Activated CD4-positive, alpha-beta T cell treated with anti-CD3 and anti-CD28 coated beads for 48 hours (primary cell): ENCODE measurements around the gene GOLGA6L10.
"Not testable (repeated sequence)": the region's sequence is repeated elsewhere in the genome, so short reads cannot be mapped to it uniquely, and the experiment has no call there.

Experiments
- DNase-seq: peaks from one replicate; pipeline ENCODE4 v3.0.0-alpha.2; 2020

The GOLGA6L10 gene

DNA sequence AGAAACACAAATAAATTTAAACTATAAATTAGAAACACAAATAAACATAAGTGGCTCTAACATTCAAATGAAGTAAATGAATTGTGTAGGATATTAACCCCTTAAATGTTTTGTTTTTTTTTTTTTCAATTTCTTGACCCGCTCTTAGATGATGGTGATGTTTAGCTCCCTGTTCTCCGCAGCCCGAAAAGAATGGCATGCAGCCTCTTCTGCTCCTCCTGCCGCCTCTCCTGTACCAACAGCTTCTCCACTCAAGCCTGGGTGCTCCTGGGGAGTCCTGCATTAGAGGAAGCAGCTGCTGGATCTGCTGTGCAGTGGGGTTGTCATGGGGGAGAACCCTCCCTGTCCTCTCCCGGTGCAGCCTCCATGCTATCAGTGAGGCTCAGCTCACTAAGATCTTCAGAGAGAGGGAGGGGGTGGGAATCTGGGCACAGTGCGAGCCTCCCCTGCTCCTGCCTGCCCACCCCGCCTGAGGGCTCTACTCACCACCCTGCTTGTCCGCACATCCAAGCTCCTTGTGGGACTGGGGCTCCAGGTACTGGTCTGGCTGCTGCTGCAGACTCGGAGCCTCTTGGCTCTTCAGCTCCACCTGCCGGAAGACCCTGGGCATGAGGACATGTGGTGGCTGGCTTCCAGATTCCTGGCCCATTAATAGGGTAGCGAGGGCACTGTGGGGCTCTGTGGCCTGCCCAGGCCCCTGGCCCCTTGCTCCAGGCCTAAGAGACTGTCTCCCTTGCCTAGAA is 6.5 kb downstream of the GOLGA6L10 start:
- DNase-seq: peak; percentile 43

DNA sequence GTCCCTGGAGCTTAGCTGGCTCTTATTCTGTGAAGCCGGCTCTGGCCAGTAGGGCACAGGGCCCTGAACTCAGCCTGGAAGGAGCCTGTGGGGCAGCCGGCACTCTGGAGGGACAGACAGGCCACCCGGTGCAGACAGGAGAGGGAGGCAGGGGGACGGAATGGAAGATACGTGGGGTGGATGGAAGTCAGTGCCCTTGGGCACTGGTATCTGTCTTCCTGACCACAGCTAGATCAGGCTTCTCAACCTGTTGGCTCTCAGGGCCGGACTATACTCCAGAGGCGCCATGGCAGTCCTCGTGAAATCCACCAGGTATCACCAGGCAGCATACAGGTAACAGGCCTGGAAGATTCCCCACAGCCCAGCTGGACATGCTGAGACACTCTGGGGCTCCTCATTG is 10.7 kb downstream of the GOLGA6L10 start:
- DNase-seq: not testable (repeated sequence)

DNA sequence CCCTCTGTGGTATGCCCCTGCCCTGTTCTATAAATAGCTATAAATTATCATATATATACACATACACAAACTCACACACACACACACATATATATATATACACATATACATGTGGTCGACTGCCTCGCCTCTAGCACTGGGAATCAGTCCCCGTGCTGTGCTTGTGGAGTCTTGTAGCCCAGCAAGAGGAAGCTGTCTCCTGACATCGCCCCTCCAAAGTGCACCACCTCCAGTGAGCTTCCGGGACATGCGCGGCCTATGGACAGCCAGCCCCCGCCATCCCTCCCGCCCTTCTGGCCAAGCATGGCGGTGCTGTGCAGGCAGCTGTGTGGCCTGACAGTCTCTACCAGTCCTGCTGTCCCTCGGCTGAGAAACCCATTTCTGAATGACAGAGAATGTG is 11.2 kb downstream of the GOLGA6L10 start:
- not testable (repeated sequence) for DNase-seq

DNA sequence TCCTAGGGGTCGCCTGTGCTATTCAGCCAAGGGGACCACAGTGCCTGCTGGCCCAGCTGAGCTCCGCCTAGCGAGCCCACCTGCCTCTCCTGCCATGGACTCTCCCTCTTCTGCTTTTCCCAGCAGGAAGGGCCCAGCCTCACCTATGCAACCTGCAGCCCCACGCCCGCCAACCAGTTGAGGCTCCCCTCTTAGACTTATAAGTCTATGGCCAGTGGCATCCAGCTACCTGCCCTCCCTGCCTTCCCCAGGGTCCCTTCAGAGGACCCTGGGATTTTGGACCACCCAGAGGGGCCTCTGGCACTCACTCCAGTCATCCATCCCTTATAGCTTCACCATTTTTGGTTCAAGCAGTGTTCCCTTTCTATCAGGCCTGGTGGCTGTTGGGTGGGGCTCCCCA is 12.2 kb downstream of the GOLGA6L10 start:
- DNase-seq: not testable (repeated sequence)

DNA sequence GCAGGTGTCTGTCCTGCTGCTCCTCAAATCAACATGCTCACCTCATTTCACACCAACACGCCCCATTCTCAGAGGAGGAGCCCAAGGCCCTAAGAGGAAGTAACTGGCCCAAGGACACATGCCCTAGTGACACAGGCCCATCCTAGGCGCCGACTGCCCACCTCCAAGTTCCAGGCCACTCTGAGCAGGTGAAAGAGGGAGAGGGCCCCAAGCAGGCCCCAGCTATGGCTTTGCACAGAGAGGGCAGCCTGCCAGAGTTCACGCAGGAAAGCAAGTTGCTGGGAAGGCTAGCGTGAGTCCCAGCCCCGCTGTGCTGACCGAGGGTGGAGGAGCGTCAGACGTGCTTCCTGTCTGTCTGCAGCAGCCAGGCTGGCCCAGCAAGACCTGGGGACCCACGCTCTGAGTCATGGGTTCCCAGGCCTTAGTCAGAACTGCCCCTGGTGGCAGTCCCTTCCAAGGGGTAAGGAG is 13.1 kb downstream of the GOLGA6L10 start:
- DNase-seq: not testable (repeated sequence)

DNA sequence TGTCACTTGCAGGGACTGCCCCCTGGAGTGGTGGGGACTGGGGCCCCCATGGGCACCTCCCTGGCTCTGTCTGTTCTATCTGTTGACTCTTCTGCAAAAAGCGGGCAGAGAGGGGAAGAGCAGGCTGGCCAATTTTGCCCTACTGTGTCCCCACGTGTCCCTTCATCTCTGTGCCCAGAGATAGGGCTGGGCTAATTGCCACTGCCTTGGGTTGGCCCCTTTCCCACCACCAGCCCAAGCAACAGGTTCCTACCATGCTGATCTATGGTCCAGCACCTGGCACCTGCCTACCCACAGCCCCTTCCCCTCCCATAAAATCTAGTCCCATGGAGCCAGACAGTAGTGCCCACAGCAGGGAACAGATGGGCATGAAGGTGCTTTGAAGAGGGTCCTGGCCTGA is 14.3 kb downstream of the GOLGA6L10 start:
- not testable (repeated sequence) for DNase-seq

DNA sequence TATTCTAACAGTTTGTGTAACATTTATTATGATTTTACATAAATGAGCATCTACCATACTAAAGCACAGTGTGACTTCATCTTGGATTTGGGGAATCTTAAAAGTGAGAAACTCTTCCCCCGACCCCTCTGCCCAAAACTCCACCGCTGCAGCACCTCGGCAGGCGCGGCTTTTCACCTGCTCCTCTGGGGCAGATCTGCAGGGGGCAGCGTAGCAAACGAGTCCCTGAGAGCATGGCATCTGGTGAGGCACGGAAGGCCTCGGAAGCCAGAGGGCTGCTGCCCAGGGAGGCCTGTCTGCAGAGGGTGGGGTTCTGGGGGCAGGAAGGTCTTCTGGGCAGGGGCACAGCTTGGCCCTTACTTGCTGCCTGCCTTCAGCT is 14.7 kb downstream of the GOLGA6L10 start:
- not testable (repeated sequence) for DNase-seq

DNA sequence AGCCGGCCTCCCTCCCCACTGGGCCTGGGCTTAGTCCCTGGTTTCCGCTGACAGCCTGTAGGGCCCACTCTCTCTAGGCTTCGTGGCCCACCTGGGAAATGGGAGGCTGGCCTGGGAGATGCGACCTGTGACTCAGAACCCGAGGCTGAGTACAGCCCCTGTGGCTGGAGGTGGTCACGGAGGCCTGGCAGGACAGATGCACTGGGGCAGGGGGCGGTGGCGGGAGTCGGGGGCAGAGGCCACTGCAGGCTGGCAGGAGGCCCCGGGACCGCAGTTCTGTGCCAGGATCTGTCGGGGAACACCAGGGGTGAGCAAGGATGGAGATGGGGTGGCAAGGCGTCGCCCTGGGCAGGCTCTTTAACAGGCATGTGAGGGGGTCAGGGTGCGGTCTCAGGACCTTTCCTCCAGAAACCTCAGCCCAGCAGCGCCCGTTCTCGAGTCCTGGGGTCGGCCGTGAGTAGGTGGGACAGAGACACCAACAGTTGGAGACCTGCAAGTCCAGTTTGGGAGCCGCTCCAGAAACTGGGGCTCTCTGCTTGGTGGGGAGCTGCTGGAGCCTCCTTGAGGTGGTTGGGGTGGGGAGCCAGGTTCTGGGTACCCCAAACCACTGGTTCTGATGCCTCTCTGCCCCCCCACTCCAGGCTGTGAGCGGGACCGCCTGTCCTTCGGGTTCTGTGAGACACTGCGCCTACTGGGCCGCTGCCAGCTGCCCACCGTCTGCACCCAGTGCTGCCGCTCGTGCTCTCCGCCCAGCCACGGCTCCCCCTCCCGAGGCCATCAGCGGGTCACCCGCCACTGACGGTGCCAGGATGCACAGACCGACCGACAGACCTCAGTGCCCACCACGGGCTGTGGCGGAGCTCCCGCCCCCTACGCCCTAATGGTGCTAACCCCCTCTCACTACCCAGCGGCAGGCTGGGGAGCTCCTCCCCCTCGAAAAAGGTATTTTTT is 15.4 kb downstream of the GOLGA6L10 start:
- not testable (repeated sequence) for DNase-seq

DNA sequence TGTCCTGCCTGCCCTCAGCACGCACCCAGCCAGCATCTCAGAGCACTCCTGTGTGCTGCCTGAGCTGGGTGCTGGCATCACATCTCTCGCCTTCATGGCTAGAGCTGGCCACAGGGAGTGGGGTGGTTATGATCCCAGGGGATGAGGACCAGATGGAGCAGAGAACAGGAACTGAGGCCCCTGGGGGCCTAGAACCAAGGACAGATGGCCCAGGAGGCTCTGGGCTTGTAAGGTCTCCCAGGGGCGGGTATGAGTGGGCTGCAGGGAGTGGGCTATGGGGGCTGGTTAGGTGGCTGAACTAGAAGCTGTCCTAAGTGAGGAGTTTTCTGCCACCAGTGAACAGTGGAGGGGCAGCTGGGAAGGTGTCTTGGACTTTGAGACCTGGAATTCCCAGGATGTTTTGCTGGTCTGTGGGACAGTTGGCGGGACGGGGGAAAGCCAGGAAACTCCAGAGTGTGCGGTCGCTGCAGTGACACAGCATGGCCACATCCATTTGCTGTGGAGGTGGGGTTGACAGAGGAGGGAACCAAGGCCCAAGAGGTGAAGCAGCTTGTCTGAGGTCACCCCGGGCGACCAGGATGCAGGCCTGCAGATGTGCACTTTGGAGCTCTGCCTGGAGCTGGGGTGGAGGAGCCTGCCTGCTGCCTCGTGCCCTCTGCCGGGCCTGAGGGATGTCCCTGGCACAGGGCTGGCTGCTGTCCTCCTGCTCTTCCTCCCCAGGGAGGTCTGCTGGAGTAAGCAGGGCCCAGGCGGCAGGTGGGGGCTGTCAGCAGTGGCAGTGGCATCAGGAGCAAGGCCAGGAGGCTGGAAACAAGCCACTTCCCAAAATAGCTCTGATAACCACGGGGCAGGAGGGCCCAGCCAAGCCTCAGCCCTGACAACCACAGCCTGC is 16.3 kb downstream of the GOLGA6L10 start:
- DNase-seq: not testable (repeated sequence)

DNA sequence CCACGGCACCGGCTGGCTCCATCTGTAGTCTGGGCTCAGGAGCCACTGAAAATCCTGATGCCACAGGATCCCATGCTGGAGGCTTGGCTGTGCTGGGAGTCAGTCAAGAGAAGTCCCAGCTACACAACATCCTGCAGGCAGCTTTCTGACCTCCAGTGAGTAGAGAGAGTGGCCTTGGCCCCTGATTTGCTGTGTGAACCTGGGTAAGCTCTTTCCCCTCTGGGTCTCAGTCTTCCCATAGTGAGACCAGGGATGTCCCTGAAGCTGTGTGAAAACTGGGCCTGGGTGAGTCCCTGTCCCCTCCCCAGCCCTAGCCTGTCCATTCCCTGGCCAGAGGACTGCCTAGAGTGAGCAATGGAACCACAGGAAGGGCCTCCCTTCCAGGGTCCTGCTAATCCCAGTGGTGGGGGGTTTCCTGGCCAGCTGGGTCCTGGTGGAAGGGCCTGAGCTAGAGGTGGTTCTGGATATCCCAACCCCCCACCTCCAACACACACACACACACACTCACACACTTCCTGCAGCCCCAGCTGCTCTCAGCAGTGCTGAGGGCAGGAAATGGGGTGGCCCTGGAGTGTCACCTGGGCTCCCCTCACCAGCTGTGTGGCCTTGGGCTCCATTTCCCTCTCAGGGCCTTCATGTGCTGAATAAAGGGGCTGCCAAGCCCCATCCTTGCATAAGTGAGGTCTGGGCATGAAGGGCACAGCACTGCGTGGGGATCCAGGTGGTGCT is 17.5 kb downstream of the GOLGA6L10 start:
- DNase-seq: not testable (repeated sequence)

DNA sequence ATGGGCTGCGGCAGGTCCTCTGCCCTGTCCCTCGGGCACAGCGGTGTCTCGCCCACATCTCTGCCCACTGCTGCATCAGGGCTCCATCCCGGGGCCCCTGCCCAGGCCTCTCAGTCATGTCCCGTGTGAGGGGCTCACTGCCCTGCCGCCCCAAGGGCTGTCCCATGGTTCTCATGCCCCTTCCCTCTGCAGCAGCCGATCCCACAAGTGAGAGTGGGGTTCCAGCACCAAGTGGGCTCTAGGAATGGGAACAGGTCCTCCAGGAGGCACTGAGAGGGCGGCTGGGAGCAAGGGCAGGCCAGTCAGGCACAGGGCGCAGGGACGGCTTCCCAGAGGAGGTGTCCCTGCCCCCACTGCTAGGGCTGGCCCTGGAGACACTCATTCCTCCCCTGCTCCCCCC is 18.4 kb downstream of the GOLGA6L10 start:
- not testable (repeated sequence) for DNase-seq

DNA sequence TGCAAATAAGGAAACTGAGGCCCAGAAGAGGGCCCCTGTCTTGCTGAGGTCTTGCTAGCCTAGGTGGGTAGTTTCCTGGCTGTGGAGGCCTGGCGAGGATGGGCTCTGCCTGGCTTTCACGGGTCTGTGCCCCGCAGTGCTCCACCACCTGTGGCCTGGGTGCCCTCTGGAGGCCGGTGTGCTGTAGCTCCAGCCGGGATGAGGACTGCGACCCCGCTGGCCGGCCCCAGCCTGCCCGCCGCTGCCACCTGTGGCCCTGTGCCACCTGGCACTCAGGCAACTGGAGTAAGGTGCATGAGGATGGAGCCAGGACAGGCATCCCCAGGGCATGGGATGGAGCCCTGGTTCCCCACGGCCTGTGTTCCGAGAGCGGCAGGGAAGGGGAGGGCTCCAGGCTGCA is 20.2 kb downstream of the GOLGA6L10 start:
- not testable (repeated sequence) for DNase-seq

DNA sequence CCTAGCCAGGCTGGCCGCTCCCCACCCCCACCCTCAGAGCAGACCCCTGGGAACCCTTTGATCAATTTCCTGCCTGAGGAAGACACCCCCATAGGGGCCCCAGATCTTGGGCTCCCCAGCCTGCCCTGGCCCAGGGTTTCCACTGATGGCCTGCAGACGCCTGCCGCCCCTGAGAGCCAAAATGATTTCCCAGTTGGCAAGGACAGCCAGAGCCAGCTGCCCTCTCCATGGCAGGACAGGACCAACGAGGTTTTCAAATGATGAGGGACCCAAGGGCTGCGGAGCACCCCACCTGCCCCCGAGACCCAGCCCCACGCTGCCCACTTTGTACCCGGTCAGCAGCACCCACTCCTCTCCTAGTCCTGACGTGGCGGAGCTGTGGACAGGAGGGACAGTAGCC is 21.9 kb downstream of the GOLGA6L10 start:
- DNase-seq: not testable (repeated sequence)

DNA sequence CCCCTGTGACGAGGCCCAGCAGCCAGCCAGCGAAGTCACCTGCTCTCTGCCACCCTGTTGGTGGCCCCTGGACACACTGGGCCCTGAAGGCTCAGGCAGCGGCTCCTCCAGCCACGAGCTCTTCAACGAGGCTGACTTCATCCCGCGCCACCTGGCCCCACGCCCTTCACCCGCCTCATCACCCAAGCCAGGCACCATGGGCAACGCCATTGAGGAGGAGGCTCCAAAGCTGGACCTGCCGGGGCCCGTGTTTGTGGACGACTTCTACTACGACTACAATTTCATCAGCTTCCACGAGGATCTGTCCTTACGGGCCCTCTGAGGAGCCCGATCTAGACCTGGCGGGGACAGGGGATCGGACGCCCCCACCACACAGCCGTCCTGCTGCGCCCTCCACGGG is 22.4 kb downstream of the GOLGA6L10 start:
- DNase-seq: not testable (repeated sequence)

DNA sequence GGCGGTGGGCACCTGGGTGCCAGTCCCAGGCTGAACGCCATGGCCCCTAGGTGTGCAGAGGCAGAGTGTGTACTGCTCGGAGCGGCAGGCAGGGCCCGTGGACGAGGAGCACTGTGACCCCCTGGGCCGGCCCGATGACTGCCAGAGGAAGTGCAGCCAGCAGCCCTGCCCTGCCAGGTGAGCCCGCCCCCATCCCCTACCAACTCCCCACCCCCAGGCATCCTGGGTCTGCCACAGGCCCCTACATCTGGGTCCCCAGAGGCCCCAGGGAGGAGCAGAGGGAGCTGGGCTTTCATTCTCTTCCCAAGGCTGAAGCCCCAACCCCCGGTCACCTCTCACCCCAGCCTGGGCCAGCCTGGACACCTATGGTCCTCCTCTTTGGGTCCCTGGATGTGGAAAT is 23.6 kb downstream of the GOLGA6L10 start:
- DNase-seq: not testable (repeated sequence)

DNA sequence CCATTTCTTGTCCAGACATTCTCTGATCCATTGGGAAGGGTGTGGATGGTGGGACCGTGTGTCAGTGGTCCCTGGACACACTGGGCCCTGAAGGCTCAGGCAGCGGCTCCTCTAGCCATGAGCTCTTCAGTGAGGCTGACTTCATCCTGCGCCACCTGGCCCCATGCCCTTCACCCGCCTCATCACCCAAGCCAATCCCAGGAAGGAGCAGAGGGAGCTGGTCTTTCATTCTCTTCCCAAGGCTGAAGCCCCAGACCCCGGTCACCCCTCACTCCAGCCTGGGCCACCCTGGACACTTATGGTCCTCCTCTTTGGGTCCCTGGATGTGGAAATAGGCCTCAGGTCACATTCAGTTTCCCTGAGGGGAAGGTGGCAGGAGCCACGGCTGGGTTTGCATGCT is 24.4 kb downstream of the GOLGA6L10 start:
- not testable (repeated sequence) for DNase-seq

DNA sequence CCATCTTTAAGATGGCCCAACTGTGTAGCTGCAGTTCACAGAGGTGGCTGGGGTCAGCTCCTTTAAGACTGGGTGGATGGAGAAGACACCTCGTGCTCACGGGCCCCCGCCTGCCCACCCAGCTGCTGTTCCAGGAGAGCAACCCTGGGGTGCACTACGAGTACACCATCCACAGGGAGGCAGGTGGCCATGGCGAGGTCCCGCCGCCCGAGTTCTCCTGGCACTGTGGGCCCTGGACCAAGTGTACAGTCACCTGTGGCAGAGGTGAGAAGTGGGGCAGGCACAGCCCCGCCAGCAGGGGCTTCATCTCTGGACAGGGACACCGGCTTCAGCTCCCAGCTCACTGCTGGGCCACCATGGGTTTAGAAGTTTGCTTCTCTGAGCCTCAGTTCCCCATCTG is 26.8 kb downstream of the GOLGA6L10 start:
- DNase-seq: not testable (repeated sequence)

DNA sequence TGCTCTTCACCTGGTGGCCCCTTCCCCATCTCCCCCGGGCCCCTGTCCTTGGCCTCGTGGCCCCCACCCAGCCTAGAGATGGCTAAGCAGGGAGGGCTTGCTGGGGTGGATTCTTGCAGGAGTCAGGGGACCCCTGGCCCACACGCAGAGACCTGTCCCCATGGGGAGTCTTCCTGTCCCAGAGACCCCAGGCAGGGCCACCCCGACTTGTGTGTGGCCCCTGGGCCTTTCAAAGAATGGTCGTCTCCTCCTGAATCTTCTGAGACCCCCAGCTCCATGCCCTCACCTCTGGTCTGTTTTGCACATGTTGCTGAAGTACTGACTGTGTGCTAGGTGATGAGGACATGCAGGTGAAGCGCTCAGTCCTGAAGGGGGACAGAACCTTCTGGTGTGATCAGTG is 28.4 kb downstream of the GOLGA6L10 start:
- DNase-seq: not testable (repeated sequence)

DNA sequence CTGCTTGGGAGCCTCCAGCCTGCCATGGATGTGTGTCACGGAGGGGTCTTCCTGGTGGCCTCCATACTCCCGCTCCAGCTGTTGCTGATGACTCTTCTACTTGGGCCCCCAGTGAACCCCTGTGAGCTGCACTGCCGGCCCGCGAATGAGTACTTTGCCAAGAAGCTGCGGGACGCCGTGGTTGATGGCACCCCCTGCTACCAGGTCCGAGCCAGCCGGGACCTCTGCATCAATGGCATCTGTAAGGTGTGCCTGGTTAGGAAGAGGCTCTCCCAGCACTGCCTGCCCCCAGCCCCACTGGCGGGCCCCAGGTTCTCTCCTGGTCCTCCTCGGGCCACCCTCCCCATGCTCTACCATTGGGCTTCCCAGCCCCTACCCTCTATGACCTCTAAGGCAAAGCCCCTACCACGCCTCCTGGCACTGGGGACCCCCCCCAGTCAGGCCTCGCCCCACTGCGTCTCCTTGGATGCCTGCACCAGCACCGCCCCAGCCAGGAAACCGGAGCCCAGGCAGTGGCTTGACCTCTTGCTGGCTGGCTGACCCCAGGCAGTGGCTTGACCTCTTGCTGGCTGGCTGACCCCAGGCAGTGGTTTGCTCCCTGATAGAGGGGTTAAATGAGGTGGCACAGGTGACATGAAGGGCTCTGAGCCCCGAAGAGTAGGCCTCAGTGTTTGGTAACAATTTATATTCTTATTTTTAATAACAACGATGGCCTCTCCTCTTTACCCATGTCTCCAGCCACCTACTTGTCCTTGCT is 29.6 kb downstream of the GOLGA6L10 start:
- DNase-seq: not testable (repeated sequence)

DNA sequence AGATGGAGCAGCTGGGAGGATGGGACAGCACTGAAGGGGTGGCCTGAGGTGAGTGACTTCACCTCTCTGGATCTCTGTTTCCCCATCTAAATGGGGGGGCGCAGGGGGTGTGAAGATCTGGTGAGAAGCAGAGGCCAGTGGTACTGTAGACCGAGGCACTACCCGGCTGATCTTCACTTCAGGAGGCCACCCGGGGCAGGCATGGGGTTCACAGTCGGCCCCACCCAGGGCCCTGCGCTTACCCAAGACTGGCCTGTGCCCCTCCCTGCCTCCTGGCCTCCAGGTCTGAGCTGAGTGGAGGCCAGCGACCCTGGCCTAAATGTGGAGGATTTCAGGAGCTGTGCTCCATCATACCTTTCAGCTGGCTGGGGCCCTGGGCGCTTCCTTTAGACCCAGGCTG is 31.0 kb downstream of the GOLGA6L10 start:
- not testable (repeated sequence) for DNase-seq

DNA sequence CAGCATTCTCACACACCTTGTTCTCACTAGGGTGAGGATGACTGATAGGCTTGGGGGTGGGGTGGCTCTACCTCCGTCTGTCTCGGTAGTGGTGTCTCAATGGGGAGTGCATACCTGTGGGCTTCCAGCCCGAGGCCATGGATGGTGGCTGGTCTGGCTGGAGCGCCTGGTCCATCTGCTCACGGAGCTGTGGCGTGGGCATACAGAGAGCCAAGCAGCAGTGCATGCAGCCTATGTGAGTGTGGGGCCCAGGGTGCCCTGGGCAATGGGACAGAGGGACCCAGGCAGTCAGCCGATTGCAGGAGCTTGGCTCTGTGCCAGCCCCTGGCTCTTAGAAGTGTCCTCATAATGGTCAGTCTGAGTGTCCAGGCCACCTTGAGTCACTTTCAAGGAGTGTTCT is 31.8 kb downstream of the GOLGA6L10 start:
- DNase-seq: not testable (repeated sequence)
